GM12892 (cell line): ENCODE measurements around the gene MYLIP.

Experiments used
- POLR2AphosphoS5 ChIP-seq: IDR thresholded peaks from 2 replicates; pipeline ENCODE4 v1.6.1; 2011; ENCODE audit warnings: low read depth, low read length, control low read depth
- TAF1 ChIP-seq: IDR thresholded peaks from 2 replicates; pipeline ENCODE4 v1.6.1; 2011; ENCODE audit warnings: low read depth, mild to moderate bottlenecking, control low read depth, low read length, borderline replicate concordance

DNA sequence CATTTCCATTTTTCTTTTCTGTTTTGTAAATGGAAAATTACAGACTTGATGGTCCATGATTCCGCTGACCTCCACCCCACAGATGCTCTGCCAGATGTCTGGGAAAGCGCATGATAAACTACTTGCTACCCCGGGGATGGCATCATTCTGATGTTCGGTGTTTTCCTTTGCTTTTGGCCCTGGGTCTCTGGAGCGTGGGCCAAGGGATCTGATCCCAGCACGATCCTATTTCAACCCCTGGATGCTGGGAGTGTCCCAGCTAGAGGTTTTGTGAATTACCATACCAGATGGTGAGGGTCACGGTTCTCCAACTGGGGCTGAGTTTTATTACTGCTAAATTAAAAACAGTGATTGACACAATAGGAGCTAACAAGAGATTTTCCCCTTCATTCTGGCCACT, 25.2 kb upstream of the MYLIP start:
- TF ChIP-seq TAF1 (no peak), POLR2AphosphoS5 (no peak)
